ENCODE data around the gene CADPS.

The CADPS gene

GRCh38 chr3:62451211-62451887 is 423.9 kb downstream of the CADPS start:
- DNase-seq (ENCODE audit: low read depth), result no peak
- TF ChIP-seq CTCF (conservative IDR thresholded peaks at IDR 0.05; ENCODE audit: low read length), result no peak
- H3K4me3 ChIP-seq (ENCODE audit: low read length), result no peak overlapping the region

- TF ChIP-seq CTCF (conservative IDR thresholded peaks at IDR 0.05; ENCODE audit: low read length), result no peak
- no peak overlapping the region for H3K4me3 ChIP-seq (ENCODE audit: low read length)
- DNase-seq (ENCODE audit: low read depth), result no peak
Observed at GRCh38 chr3:62446337-62446940, 428.8 kb downstream of the CADPS start.

GRCh38 chr3:62445275-62445674 is 429.9 kb downstream of the CADPS start:
- no peak for TF ChIP-seq CTCF (conservative IDR thresholded peaks at IDR 0.05; ENCODE audit: low read length)
- DNase-seq (ENCODE audit: low read depth), result peak; percentile 6
- peak overlapping the region; percentile 27 for H3K4me3 ChIP-seq (ENCODE audit: low read length)

- no peak for DNase-seq (ENCODE audit: low read depth)
- TF ChIP-seq CTCF (conservative IDR thresholded peaks at IDR 0.05; ENCODE audit: low read length), result no peak
- H3K4me3 ChIP-seq (ENCODE audit: low read length), result no peak overlapping the region
Observed at GRCh38 chr3:62439978-62440377, 435.2 kb downstream of the CADPS start.

GRCh38 chr3:62439176-62439813 is 435.9 kb downstream of the CADPS start:
- no peak for DNase-seq (ENCODE audit: low read depth)
- no peak overlapping the region for H3K4me3 ChIP-seq (ENCODE audit: low read length)
- no peak for TF ChIP-seq CTCF (conservative IDR thresholded peaks at IDR 0.05; ENCODE audit: low read length)

GRCh38 chr3:62436785-62437184 is 438.4 kb downstream of the CADPS start:
- peak; percentile 13 for DNase-seq (ENCODE audit: low read depth)
- no peak for TF ChIP-seq CTCF (conservative IDR thresholded peaks at IDR 0.05; ENCODE audit: low read length)

GRCh38 chr3:62433396-62433795 is 441.8 kb downstream of the CADPS start:
- DNase-seq (ENCODE audit: low read depth), result no peak
- TF ChIP-seq CTCF (conservative IDR thresholded peaks at IDR 0.05; ENCODE audit: low read length), result no peak
- H3K4me3 ChIP-seq (ENCODE audit: low read length), result no peak overlapping the region

More at GRCh38 chr3:62436785-62437184, 438.4 kb downstream of the CADPS start:
- H3K4me3 ChIP-seq (ENCODE audit: low read length), result no peak overlapping the region

Measured in AG10803 (cell line).